Liver (tissue), 3 donors: Measurements from ENCODE around the gene CPZ.

Experiments used
- CTCF ChIP-seq: fragments of 150-350 bp; IDR thresholded peaks from 2 replicates; pipeline ENCODE4 v1.5.1; 2017; ENCODE audit warnings: improper control_type of control experiment, low read depth, low read length; ENCODE audit not compliant: missing input control
- HNF4A ChIP-seq, 2 donors: conservative IDR thresholded peaks; 2 replicates each; pipeline ENCODE4 v1.6.1; 2016; ENCODE audit warnings: antibody characterized with exemption in 2 of 2, mild to moderate bottlenecking in 2 of 2
- HNF4G ChIP-seq: IDR thresholded peaks from 2 replicates; pipeline ENCODE4 v1.6.1; 2016; ENCODE audit warnings: antibody characterized with exemption
- RXRA ChIP-seq, 2 donors: IDR thresholded peaks; 2 replicates each; pipeline ENCODE4 v1.6.1; 2017 to 2018; ENCODE audit warnings: antibody characterized with exemption in 2 of 2, mild to moderate bottlenecking in 1 of 2
- TAF1 ChIP-seq: conservative IDR thresholded peaks from 2 replicates; pipeline ENCODE4 v1.6.1; 2016; ENCODE audit warnings: antibody characterized with exemption, mild to moderate bottlenecking
- donor health status: healthy.
- donor health status: healthy.

DNA sequence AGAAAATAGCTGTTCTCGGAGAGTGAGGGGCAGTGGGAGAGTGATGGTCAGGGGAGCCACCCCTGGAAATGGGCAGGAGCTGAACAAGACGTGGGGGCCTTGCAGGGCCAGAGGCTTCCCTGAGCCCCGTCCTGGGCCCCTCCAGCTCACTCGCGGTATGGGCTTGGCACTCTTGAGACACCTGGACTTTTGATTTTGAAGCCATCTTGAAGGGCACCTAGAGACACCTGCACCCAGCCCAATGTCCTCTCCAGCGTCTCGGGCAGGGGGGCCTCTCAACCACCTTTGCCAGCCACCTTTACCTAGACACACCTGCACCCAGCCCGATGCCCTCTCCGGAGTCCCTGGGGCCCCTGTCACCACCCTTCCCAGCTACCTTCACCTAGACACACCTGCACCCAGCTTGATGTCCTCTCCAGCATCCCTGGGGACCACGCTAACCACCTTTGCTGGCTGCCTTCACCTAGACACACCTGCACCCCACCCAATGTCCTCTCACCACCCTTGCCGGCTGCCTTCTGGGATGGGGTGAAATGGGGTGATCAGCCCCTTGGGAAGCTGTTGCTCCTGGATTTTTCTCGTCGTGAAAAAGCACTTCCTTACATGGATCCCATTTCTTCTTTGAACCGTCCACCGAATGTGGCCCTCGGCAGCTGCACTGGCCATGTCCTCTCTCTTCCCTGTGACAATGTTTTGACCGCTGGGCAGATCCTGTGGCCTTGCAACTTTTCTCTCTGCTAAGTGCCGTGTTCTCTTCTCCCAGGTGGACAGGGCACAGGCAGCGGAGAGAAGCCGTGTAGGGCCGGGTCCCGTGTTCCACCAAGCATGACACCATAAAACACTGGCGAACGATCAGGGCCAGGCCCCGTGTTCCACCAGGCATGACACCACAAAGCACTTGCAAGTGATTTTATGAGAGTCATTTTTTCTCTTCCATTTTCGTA, 47.5 kb downstream of the CPZ start:
- TF ChIP-seq RXRA (IDR thresholded peaks at IDR 0.05) (no peak), CTCF (no peak), TAF1 (no peak), HNF4A (conservative IDR thresholded peaks at IDR 0.05) (no peak), HNF4G (no peak)
